NT2/D1 (cell line): ENCODE data around the gene STARD7.

Source experiments
- SUZ12 ChIP-seq: IDR thresholded peaks from 2 replicates; pipeline ENCODE4 v1.6.1; 2011; ENCODE audit not compliant: insufficient read length, insufficient read depth; ENCODE audit errors: extremely low read depth
- YY1 ChIP-seq: IDR thresholded peaks from 2 replicates; pipeline ENCODE4 v1.6.1; 2011; ENCODE audit not compliant: insufficient read length, insufficient read depth
- ZNF274 ChIP-seq: IDR thresholded peaks from 2 replicates; pipeline ENCODE4 v1.6.1; 2011; ENCODE audit warnings: mild to moderate bottlenecking, low read depth, low read length

DNA sequence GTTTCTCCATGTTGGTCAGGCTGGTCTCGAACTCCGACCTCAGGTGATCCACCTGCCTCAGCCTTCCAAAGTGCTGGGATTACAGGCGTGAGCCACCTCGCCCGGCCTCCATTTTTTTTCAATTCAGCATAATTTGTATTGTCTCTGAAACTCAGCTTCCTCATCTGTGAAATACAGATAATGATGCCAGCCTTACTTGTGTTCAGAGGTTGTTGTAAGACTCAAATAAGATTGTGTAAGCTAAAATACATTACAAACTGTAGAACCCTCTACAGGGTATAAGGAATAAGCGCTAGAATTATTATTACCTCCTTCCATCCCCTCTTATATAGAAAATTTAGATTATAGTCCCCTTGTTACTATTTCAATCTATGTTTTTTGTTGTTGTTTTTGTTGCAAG, 24.8 kb upstream of the STARD7 start:
- TF ChIP-seq ZNF274 (no peak), YY1 (no peak), SUZ12 (no peak)
